GM23248 (cell line): ENCODE results near the gene LRBA. TPM values are rescaled to one million over a fixed set of nuclear protein-coding genes. Genes with fewer than 3 reads are reported as not detected.
"Not testable (repeated sequence)": the region's sequence is repeated elsewhere in the genome, so short reads cannot be mapped to it uniquely, and the experiment has no call there.

Experiments
- DNase-seq: peaks from one replicate; pipeline ENCODE4 v3.0.0-alpha.2; 2015
- H2AFZ ChIP-seq: fragments of 200-600 bp; sonication (generic); 2 replicates; pipeline ENCODE4 v1.6.1; 2016; ENCODE audit warnings: antibody characterized with exemption
- H3F3A ChIP-seq: fragments of 200-600 bp; sonication (generic); 2 replicates; pipeline ENCODE4 v1.6.1; 2016; ENCODE audit warnings: mild to moderate bottlenecking, antibody characterized with exemption, mixed run types; ENCODE audit not compliant: insufficient read depth
- H3K27ac ChIP-seq: fragments of 200-600 bp; sonication (generic); 2 replicates; pipeline ENCODE4 v1.5.1; 2016; ENCODE audit warnings: mild to moderate bottlenecking
- H3K27me3 ChIP-seq: fragments of 200-600 bp; sonication (generic); replicated peaks from 2 replicates; pipeline ENCODE4 v1.6.1; 2016; ENCODE audit warnings: mild to moderate bottlenecking; ENCODE audit not compliant: insufficient read depth
- H3K36me3 ChIP-seq: fragments of 200-600 bp; sonication (generic); 2 replicates; pipeline ENCODE4 v1.6.1; 2016; ENCODE audit warnings: low read depth, mild to moderate bottlenecking
- H3K4me1 ChIP-seq: fragments of 200-600 bp; sonication (generic); 2 replicates; pipeline ENCODE4 v1.6.1; 2016; ENCODE audit warnings: mild to moderate bottlenecking; ENCODE audit not compliant: insufficient read depth
- H3K4me2 ChIP-seq: fragments of 200-600 bp; sonication (generic); one replicate; pipeline ENCODE4 v1.6.1; 2016; ENCODE audit warnings: mild to moderate bottlenecking; ENCODE audit not compliant: unreplicated experiment
- H3K4me3 ChIP-seq: fragments of 200-600 bp; sonication (generic); 2 replicates; pipeline ENCODE4 v1.5.1; 2016; ENCODE audit warnings: mild to moderate bottlenecking
- H3K79me2 ChIP-seq: fragments of 200-600 bp; sonication (generic); 2 replicates; pipeline ENCODE4 v1.6.1; 2016; ENCODE audit warnings: mild to moderate bottlenecking; ENCODE audit not compliant: insufficient read depth
- H3K9ac ChIP-seq: fragments of 200-600 bp; sonication (generic); 2 replicates; pipeline ENCODE4 v1.6.1; 2016; ENCODE audit warnings: mild to moderate bottlenecking
- H3K9me2 ChIP-seq: fragments of 200-600 bp; sonication (generic); 2 replicates; pipeline ENCODE4 v1.6.1; 2016; ENCODE audit warnings: mixed run types, mild to moderate bottlenecking, moderate library complexity; ENCODE audit not compliant: insufficient read depth
- H3K9me3 ChIP-seq: fragments of 200-600 bp; sonication (generic); one replicate; pipeline ENCODE4 v1.6.1; 2017; ENCODE audit warnings: low read depth
- H4K20me1 ChIP-seq: fragments of 200-600 bp; sonication (generic); 2 replicates; pipeline ENCODE4 v1.6.0; 2016; ENCODE audit not compliant: insufficient read depth
- EZH2 ChIP-seq: fragments of 200-600 bp; sonication (generic); IDR thresholded peaks from 2 replicates; pipeline ENCODE4 v1.6.1; 2018; ENCODE audit warnings: antibody characterized with exemption, mild to moderate bottlenecking; ENCODE audit not compliant: insufficient read depth, poor library complexity, severe bottlenecking
- EZH2phosphoT487 ChIP-seq: fragments of 200-600 bp; sonication (generic); IDR thresholded peaks from 2 replicates; pipeline ENCODE4 v1.6.1; 2018; ENCODE audit warnings: antibody characterized with exemption, moderate library complexity, mild to moderate bottlenecking, low read depth; ENCODE audit not compliant: insufficient read depth
- WGBS, 2 experiments: methylation state at CpG; one replicate each; pipeline ENCODE4 v1.1.6; 2015 to 2017; ENCODE audit warnings: low lambda C conversion rate in 2 of 2, low coverage in 1 of 2; ENCODE audit errors: missing lambda C conversion rate in 2 of 2; 5-methylcytosine and 5-hydroxymethylcytosine counted together
- in situ Hi-C: fragments of 300-500 bp; cut with MboI; formaldehyde crosslinking; loops from 2 replicates; pipeline ENCODE4 v1.15.0; 2020
- polyA plus RNA-seq: library from polyadenylated mRNA; unstranded; fragments of >200 nt; fragmentation: Nextera tagmentation; extraction: Ambion mirVana; gene quantifications from 2 replicates; pipeline ENCODE4 v1.2.1, GENCODE V29; 2016
- total RNA-seq: library from RNA; depleted of rRNA; stranded (reverse); fragments of >200 nt; shearing (Covaris generic); gene quantifications from 2 replicates; pipeline ENCODE4 v1.2.3, GENCODE V29; 2014

Gene LRBA
- total and polyA plus RNA-seq, 2 experiments from 2014 or later, result 6.6 to 17.8 TPM

- 94 to 96% methylated on average over 2 of the region's 2 CpGs for WGBS, 2 experiments
- Histone ChIP-seq H3K36me3 (no peaks in the 10 kb centered on the region), H2AFZ (no peak overlapping the region), H3K9me2 (no peaks in the 10 kb centered on the region), H3K9ac (no peak overlapping the region), H3K27me3 (no peaks in the 10 kb centered on the region), H3K9me3 (no peaks in the 10 kb centered on the region), H3F3A (no peaks in the 10 kb centered on the region), H3K79me2 (no peaks in the 10 kb centered on the region), H3K27ac (no peak overlapping the region), H3K4me3 (no peak overlapping the region), H3K4me2 (no peak overlapping the region), H3K4me1 (no peaks in the 10 kb centered on the region), H4K20me1 (no peaks in the 10 kb centered on the region)
- in situ Hi-C loops, result no loop called here
- TF ChIP-seq EZH2 (no peak), EZH2phosphoT487 (no peak)
- DNase-seq, result no peak
Measured at GRCh38 chr4:150546286-150546685, 468.8 kb downstream of the LRBA start.

DNA sequence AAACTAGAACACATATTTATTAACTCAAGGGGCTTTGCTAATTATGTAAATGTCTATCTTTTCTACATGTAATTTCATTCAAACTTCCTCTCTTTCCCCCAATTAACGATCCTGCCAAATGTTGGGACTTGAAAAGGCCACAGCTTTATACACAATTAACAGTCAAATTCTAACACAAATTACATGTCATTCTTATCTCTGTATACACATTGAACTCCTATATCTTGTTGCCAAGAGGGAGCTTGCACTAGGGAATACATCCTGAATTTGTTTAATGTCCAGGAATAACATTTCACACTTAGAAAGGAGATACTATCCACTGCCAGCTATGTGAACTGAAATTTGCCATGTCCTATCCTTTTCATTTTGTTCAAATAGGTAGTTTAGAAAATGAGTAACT is 472.0 kb downstream of the LRBA start:
- no peak overlapping the region for H2AFZ ChIP-seq
- H3K9me3 ChIP-seq, result no peaks in the 10 kb centered on the region
- no peak overlapping the region for H3K4me3 ChIP-seq
- no peaks in the 10 kb centered on the region for H4K20me1 ChIP-seq
- H3K4me1 ChIP-seq, result no peaks in the 10 kb centered on the region
- no peak overlapping the region for H3K27ac ChIP-seq
- in situ Hi-C loops, result no loop called here
- H3F3A ChIP-seq, result no peaks in the 10 kb centered on the region
- H3K27me3 ChIP-seq, result no peaks in the 10 kb centered on the region
- H3K79me2 ChIP-seq, result no peaks in the 10 kb centered on the region
- H3K9me2 ChIP-seq, result no peaks in the 10 kb centered on the region
- H3K36me3 ChIP-seq, result no peaks in the 10 kb centered on the region
- no peak overlapping the region for H3K4me2 ChIP-seq
- TF ChIP-seq EZH2phosphoT487, result no peak
- no peak for TF ChIP-seq EZH2
- WGBS, 2 experiments, result 55 to 56% methylated on average over 1 of the region's 1 CpG
- DNase-seq, result no peak
- H3K9ac ChIP-seq, result no peak overlapping the region

DNA sequence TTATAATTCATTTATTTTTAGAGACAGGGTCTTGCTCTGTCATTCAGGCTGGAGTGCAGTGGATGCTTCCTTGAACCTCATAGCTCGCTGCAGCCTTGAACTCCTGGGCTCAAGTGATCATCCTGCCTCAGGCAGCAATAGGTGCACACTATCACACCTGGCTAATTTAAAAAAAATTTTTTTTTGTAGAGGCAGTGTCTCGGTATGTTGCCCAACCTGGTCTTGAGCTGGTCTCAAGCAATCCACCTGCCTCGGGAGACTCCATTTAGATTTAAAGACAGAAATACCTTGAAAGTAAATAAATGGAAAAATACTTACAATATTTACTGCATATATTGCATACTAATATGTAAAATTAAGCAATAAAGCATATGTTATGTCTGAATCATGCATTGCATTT is 473.4 kb downstream of the LRBA start:
- Histone ChIP-seq H3K27me3 (no peaks in the 10 kb centered on the region), H3K27ac (no peak overlapping the region), H2AFZ (no peak overlapping the region), H3K79me2 (no peaks in the 10 kb centered on the region), H3K9me2 (no peaks in the 10 kb centered on the region), H3K36me3 (no peaks in the 10 kb centered on the region), H4K20me1 (no peaks in the 10 kb centered on the region), H3F3A (no peaks in the 10 kb centered on the region), H3K4me1 (no peaks in the 10 kb centered on the region), H3K9ac (no peak overlapping the region), H3K4me2 (no peak overlapping the region), H3K9me3 (no peaks in the 10 kb centered on the region), H3K4me3 (no peak overlapping the region)
- DNase-seq, result no peak
- in situ Hi-C loops, result no loop called here
- TF ChIP-seq EZH2 (no peak), EZH2phosphoT487 (no peak)
- 80 to 81% methylated on average over 3 of the region's 3 CpGs for WGBS, 2 experiments

DNA sequence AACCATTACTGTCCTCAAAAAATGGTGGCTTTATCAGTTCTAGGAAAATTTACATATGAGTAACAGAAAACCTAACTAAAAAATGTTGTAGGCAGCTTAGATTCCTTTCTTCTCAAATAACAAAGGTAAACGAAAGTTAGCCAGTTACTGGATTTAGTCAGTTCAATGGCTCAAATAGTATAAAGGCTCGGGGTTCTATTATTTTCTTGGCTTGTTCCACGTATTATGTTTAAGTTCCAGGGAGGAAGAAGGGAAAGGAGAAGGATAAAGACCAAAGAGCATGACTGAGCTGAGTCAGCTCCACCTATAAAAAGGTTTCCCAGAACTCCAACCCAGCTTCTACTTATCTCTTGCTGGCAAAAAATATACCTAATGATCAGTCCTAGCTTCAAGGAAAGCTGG is 474.1 kb downstream of the LRBA start:
- in situ Hi-C loops, result no loop called here
- H4K20me1 ChIP-seq, result no peaks in the 10 kb centered on the region
- no peaks in the 10 kb centered on the region for H3K79me2 ChIP-seq
- no peak overlapping the region for H3K4me2 ChIP-seq
- H2AFZ ChIP-seq, result no peak overlapping the region
- WGBS, 2 experiments, result 78 to 81% methylated on average over 3 of the region's 3 CpGs
- H3K27me3 ChIP-seq, result no peaks in the 10 kb centered on the region
- no peak overlapping the region for H3K4me3 ChIP-seq
- no peak overlapping the region for H3K9ac ChIP-seq
- H3K9me2 ChIP-seq, result no peaks in the 10 kb centered on the region
- DNase-seq, result no peak
- H3K9me3 ChIP-seq, result no peaks in the 10 kb centered on the region
- no peaks in the 10 kb centered on the region for H3K4me1 ChIP-seq
- no peak for TF ChIP-seq EZH2phosphoT487
- no peak for TF ChIP-seq EZH2
- H3K27ac ChIP-seq, result no peak overlapping the region
- no peaks in the 10 kb centered on the region for H3F3A ChIP-seq
- no peaks in the 10 kb centered on the region for H3K36me3 ChIP-seq

GRCh38 chr4:150540536-150540935 is 474.5 kb downstream of the LRBA start:
- Histone ChIP-seq H3F3A (no peaks in the 10 kb centered on the region), H3K27ac (no peak overlapping the region), H3K79me2 (no peaks in the 10 kb centered on the region), H3K9me2 (no peaks in the 10 kb centered on the region), H4K20me1 (no peaks in the 10 kb centered on the region), H3K9me3 (no peaks in the 10 kb centered on the region), H3K36me3 (no peaks in the 10 kb centered on the region), H3K4me2 (no peak overlapping the region), H3K9ac (no peak overlapping the region), H3K4me3 (no peak overlapping the region), H3K27me3 (no peaks in the 10 kb centered on the region), H2AFZ (no peak overlapping the region), H3K4me1 (no peaks in the 10 kb centered on the region)
- TF ChIP-seq EZH2phosphoT487 (no peak), EZH2 (no peak)
- in situ Hi-C loops, result no loop called here
- no peak for DNase-seq

DNA sequence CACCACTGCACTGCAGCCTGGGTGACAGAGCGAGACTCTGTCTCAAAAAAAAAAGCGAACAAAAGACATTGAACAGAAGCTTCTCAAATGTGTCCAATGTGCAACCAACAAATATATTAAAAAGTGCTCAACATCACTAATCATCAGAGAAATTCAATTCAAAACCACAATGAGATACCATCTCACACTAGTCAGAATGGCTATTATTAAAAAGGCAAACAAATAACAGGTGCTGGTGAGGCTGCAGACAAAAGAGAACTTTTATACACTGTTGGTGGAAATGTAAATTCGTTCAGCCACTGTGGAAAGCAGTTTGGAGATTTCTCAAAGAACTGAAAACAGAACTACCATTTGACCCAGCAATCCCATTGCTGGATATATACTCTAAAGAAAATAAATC is 477.2 kb downstream of the LRBA start:
- H3K4me1 ChIP-seq, H3K79me2 ChIP-seq, H4K20me1 ChIP-seq, H2AFZ ChIP-seq, H3K27ac ChIP-seq, H3F3A ChIP-seq, H3K36me3 ChIP-seq, H3K4me2 ChIP-seq, H3K9ac ChIP-seq, H3K9me3 ChIP-seq, in situ Hi-C loops, DNase-seq, H3K27me3 ChIP-seq, H3K4me3 ChIP-seq, H3K9me2 ChIP-seq: not testable (repeated sequence)
- 75 to 77% methylated on average over 3 of the region's 3 CpGs for WGBS, 2 experiments
